Vagina (tissue), 2 donors: Measurements from ENCODE around the gene TTC39B.

Experiments
- POLR2A ChIP-seq, 2 donors: fragments of 450-650 bp; IDR thresholded peaks; one replicate each; pipeline ENCODE4 v1.6.1; 2017; ENCODE audit warnings: antibody characterized with exemption in 2 of 2, mild to moderate bottlenecking in 2 of 2, moderate library complexity in 2 of 2
- TF ChIP-seq, protein P1 (sequence below), 3 experiments: fragments of 450-650 bp in 2 of 3; fragments of 200-600 bp in 1 of 3; sonication (generic) in 1 of 3; IDR thresholded peaks; one replicate each; pipeline ENCODE4 v1.5.1; 2017 to 2019; ENCODE audit warnings: antibody characterized with exemption in 3 of 3, mild to moderate bottlenecking in 2 of 3, moderate library complexity in 2 of 3

DNA sequence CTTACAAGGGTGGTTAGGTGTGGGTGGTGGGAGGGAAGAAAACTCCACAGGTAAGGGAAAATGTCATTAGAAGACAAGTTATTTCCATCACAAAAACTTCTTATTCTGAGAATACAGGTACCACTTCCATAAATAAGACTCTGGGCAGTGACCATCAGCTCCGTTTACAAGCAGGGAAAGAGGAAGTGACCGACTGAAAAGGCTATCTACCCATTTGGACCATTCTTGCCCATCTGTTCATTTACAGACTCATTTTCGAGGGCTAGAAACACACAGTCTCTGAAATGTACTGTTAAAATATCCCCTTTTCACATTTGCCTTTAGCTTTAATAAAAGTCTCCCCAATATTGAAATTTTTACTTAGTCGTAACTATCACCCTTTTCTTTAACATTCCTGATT lies 79.5 kb downstream of the TTC39B start:
- TF ChIP-seq, protein P1, sequence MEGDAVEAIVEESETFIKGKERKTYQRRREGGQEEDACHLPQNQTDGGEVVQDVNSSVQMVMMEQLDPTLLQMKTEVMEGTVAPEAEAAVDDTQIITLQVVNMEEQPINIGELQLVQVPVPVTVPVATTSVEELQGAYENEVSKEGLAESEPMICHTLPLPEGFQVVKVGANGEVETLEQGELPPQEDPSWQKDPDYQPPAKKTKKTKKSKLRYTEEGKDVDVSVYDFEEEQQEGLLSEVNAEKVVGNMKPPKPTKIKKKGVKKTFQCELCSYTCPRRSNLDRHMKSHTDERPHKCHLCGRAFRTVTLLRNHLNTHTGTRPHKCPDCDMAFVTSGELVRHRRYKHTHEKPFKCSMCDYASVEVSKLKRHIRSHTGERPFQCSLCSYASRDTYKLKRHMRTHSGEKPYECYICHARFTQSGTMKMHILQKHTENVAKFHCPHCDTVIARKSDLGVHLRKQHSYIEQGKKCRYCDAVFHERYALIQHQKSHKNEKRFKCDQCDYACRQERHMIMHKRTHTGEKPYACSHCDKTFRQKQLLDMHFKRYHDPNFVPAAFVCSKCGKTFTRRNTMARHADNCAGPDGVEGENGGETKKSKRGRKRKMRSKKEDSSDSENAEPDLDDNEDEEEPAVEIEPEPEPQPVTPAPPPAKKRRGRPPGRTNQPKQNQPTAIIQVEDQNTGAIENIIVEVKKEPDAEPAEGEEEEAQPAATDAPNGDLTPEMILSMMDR (IDR thresholded peaks at IDR 0.05), result no peak
- no peak for TF ChIP-seq POLR2A (IDR thresholded peaks at IDR 0.05)
